Jurkat, Clone E6-1 (cell line): ENCODE results near the gene SHROOM2.
"Not testable (repeated sequence)": the region's sequence is repeated elsewhere in the genome, so short reads cannot be mapped to it uniquely, and the experiment has no call there.

Experiments used
- DNase-seq: peaks from one replicate; pipeline ENCODE4 v3.0.0-alpha.2; 2011; ENCODE audit warnings: low read depth, low spot score
- H3K4me3 ChIP-seq: 2 replicates; pipeline ENCODE4 v1.5.1; 2011; ENCODE audit warnings: mild to moderate bottlenecking, low read length, control low read depth, moderate library complexity

Gene SHROOM2

GRCh38 chrX:9781941-9782340 lies 4.3 kb upstream of the SHROOM2 start:
- no peak for DNase-seq
- no peak overlapping the region for H3K4me3 ChIP-seq

DNA sequence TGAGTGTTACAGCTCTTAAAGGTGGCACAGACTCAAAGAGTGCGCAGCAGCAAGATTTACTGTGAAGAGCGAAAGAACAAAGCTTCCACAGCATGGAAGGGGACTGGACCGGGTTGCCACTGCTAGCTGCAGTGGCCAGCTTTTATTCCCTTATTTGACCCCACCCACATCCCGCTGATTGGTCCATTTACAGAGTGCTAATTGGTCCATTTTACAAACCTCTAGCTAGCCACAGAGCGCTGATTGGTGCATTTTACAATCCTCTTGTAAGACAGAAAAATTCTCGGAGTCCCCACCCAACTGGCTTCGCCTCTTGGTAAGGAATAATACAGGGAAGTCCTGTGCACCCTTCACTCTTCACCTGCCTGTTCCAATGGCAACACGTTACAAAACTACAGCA lies 1.9 kb upstream of the SHROOM2 start:
- DNase-seq, result no peak
- no peak overlapping the region for H3K4me3 ChIP-seq

DNA sequence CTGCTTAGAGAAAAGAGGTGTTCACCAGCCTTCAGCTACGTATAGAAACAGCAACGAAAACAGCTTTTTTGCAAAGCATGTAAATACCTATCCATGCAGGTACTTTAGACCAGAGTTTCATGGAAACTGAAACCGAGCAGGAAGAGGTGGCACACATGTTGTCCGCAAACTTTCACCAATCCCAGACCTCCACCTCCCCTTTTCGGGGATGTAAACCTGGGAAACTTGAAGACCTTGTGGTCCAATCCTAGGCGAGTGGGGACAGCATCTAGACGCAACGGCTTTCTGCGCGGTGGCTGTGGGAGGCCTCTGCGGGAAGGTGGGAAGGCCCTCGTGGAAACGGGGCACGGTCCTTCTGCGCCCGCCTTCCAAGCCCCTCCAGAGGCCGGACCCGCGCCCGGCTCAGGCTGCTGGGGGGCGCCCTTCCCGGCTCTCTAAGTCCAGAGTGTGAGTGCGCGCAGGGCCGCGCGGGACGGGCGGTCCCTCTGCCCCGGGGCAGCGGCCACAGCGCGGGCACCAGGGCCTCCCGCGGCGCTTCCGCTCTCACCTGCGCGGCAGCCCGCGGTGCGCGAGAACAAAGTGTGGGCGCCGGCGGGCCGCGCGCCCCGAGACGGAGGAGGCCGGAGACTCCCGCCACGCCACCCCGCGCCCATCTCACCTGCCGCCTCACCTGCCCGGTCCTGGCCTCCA lies 830 bp upstream of the SHROOM2 start:
- DNase-seq, result no peak
- no peak overlapping the region for H3K4me3 ChIP-seq

GRCh38 chrX:9786798-9787635 lies 788 bp downstream of the SHROOM2 start:
- DNase-seq, result no peak
- no peak overlapping the region for H3K4me3 ChIP-seq

- no peak for DNase-seq
- H3K4me3 ChIP-seq, result no peak overlapping the region
Measured at GRCh38 chrX:9788911-9789310, 2.7 kb downstream of the SHROOM2 start.

DNA sequence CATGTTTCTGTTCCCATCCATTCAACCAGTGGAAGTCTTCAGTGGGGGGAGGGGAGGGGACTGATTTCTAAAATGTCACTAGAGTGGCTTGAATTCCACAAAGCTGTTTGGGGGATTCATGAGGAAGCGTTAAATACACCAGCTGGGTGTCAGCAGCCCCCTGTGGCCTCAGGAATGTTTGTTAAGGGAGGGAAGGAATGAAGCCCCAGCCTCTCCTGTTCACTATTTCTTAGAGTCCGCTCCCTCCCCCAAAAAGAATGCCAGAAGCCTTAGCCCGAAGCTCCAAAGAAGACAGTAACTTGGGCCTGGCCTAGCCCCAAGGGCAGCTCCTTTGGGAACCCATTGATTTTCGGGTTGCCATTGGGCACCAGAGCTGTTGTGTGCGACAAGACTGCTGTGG lies 3.3 kb downstream of the SHROOM2 start:
- H3K4me3 ChIP-seq, result no peak overlapping the region
- no peak for DNase-seq

- DNase-seq, result no peak
Measured at GRCh38 chrX:9790866-9791265, 4.6 kb downstream of the SHROOM2 start.

DNA sequence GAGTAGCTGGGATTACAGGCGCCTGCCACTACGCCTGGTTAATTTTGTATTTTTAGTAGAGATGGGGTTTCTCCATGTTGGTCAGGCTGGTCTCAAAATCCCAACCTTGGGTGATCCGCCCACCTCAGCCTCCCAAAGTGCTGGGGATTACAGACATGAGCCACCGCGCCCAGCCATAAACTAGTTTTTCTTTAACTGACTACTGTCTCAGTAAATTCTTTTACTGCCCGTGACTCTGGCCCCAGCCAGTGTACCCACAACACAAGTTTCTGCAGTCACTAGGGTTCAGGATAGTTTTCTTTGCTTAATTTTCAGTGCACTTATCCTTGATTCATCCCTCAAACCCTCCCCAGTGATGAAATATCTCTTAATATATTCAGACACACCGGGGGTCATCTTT lies 8.3 kb downstream of the SHROOM2 start:
- H3K4me3 ChIP-seq, result no peak overlapping the region
- DNase-seq, result no peak

More at GRCh38 chrX:9790866-9791265, 4.6 kb downstream of the SHROOM2 start:
- no peak overlapping the region for H3K4me3 ChIP-seq

DNA sequence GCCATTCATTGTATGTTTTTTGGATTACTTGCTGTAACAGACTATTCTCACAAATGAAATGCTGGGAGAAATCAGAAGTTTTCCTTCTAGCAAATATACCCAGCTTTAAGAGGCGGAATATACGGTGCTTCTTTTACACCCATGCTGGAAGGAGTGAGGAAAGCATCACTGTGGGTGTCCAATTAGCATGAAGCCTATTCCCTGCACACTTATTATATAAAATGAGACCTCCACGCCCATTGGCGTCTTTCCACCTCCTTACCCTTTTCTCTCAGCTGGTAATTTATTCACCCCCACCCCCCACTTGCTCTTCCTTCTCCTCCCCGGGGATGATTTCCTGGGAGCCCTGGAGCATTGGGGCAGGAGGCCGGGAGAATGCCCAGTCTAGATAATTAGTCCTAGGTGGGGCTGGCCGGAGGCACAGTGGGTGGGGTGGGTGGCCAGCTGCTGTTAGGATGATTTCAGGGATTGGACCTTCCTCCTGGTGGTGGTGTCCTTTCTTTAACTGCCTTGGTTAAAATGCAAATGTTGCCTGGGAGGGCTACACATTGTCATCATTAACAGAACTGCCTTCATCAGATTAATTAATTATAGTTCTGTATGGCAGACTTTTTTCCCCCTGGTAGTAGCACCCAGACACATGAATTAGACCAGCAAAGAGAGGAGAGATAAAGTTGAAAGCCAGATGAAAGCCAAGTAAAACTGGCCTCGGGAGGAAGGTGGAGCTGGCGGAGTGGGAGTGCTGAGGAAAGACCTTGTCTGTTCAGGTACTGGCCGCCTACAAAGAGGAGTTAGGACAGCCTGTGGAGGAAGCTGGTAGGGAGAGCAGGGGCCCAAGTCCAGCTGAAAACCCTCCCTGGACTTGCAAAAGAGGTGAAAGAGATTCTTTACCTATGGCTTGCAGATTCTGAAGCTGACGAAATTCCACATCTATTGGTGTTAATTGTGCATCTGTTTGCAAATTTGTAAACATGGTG lies 11.4 kb downstream of the SHROOM2 start:
- no peak overlapping the region for H3K4me3 ChIP-seq
- DNase-seq, result no peak

- no peak for DNase-seq
- no peak overlapping the region for H3K4me3 ChIP-seq
Measured at GRCh38 chrX:9802737-9803136, 16.5 kb downstream of the SHROOM2 start.

GRCh38 chrX:9804444-9804843 lies 18.2 kb downstream of the SHROOM2 start:
- no peak for DNase-seq
- no peak overlapping the region for H3K4me3 ChIP-seq

DNA sequence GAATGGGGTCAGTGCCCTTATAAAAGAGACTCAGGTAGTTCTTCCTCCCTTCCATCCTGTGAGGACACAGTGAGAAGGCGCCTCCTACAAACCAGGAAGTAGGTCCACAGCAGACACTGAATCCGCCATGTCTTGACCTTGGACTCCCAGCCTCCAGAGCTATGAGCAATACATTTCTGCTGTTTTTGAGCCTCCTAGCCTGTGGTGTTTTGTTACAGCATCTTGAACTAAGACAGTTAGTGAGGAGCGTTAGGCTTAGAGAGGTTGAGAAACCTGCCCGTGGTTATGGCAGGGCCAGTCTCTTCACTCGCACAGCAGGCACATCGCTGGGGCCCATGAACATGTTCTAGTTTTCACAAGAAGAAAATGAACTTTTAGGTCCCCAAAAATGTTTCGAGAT lies 19.7 kb downstream of the SHROOM2 start:
- DNase-seq, result no peak
- no peak overlapping the region for H3K4me3 ChIP-seq

- DNase-seq, result no peak
- no peak overlapping the region for H3K4me3 ChIP-seq
Measured at GRCh38 chrX:9807355-9808182, 21.3 kb downstream of the SHROOM2 start.

GRCh38 chrX:9809876-9810275 lies 23.6 kb downstream of the SHROOM2 start:
- H3K4me3 ChIP-seq, DNase-seq: not testable (repeated sequence)

- H3K4me3 ChIP-seq, DNase-seq: not testable (repeated sequence)
Measured at GRCh38 chrX:9811086-9811485, 24.9 kb downstream of the SHROOM2 start.

GRCh38 chrX:9816084-9816700 lies 30.0 kb downstream of the SHROOM2 start:
- no peak overlapping the region for H3K4me3 ChIP-seq
- no peak for DNase-seq

DNA sequence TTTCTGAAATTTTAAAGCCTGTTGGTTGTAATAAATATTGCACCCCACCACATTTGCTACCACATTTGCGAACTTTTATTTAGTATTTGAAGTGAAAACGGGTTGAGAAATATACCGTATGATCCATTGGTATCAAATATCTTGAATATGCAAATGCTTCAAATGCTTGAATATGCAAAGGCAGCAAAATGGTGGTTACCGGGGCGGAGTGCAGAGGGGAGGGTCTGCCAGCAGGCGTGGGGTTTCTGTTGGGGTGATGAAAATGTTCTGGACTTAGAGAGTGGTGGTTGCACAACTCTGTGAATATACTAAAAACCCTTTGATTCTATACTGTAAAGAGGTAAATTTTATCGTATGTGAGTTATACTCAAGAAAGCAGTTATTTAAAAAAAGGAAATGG lies 35.3 kb downstream of the SHROOM2 start:
- H3K4me3 ChIP-seq, result no peak overlapping the region
- DNase-seq, result no peak

DNA sequence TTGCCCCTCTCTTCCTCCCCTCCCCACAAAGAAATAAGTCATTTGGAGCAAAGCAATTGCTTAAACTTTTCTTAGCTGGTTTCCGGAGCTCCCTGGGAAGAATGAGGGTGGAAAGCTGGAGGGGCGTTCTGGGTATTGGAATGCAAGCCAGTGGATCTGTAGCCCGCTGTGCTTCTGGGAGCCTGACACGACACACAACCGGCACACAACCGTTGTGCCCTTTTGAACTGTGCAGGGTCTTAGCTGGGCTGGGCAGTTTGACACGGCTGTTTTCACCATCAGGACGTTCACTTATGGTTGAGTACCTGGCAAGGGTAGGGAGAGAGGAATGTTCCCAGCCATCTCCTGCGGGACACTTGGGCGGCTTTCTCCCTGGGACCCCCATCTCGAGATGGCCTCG lies 38.3 kb downstream of the SHROOM2 start:
- DNase-seq, result no peak
- no peak overlapping the region for H3K4me3 ChIP-seq
